ENCODE data around the gene CATSPERZ. TPM values are rescaled to one million over a fixed set of nuclear protein-coding genes. Genes with fewer than 3 reads are reported as not detected.

The CATSPERZ gene
- total and polyA plus RNA-seq, 2 of the 8 experiments (the other 6 are each of a cell fraction or from before 2014, with no cell fraction given) = 0.77 TPM; not detected in 1

- no peak overlapping the region for H3K23ac ChIP-seq (ENCODE audit: insufficient read length)
- no peak overlapping the region for H3K56ac ChIP-seq (replicated peaks; ENCODE audit: insufficient read length, low read depth, low read length)
- 93% methylated on average over 16 of the region's 18 CpGs; no CpG with 5 or more reads in 1 of the 2 experiments for WGBS, 2 experiments (ENCODE audit: extremely low coverage in 1 of 2, insufficient coverage in 1 of 2, insufficient read length in 1 of 2, insufficient replicate concordance in 2 of 2, low coverage in 1 of 2, low lambda C conversion rate in 2 of 2, missing lambda C conversion rate in 1 of 2)
- no peak overlapping the region for H4K5ac ChIP-seq (ENCODE audit: insufficient read length, low read depth, low read length)
- no peak overlapping the region for H2BK15ac ChIP-seq (ENCODE audit: low read length)
- H4K20me1 ChIP-seq (replicated peaks in 1 of 2; ENCODE audit: control insufficient read depth in 1 of 2, insufficient read depth in 2 of 2, low read length in 2 of 2) = peaks cover 8 to 21% of the 10 kb centered on the region in 2 experiments
- no peak overlapping the region for H3K9ac ChIP-seq (replicated peaks in 1 of 4; ENCODE audit: extremely low read depth in 1 of 4, low read depth in 3 of 4, low read length in 3 of 4)
- H2AK5ac ChIP-seq (ENCODE audit: low read depth, low read length) = no peak overlapping the region
- no peak overlapping the region for H3K4me3 ChIP-seq (ENCODE audit: extremely low read depth in 1 of 4, insufficient read depth in 2 of 4, low read depth in 3 of 4, low read length in 4 of 4)
- peaks cover 20 to 82% (median 38%) of the 10 kb centered on the region in 4 experiments for H3K36me3 ChIP-seq (ENCODE audit: control insufficient read depth in 2 of 4, insufficient read depth in 4 of 4, low read length in 3 of 4)
- H3K18ac ChIP-seq (ENCODE audit: extremely low read depth, low read length) = no peak overlapping the region
- ChIA-PET CTCF (ENCODE audit: partially characterized antibody) (interaction anchor here (0.7 to 7.9 kb wide), 6 partner anchors 6 to 55 kb away, joined by 3 to 62 read pairs (median 6); partner anchors contain the start of genes CATSPERZ and FERMT3), POLR2A (ENCODE audit: partially characterized antibody) (interaction anchor here (1.2 to 11.9 kb wide), 5 partner anchors 5 to 39 kb away, joined by 3 to 352 read pairs (median 4); partner anchors contain the start of genes CATSPERZ, FKBP2, PLCB3 and PPP1R14B)
- H3K4me1 ChIP-seq (replicated peaks in 1 of 4; ENCODE audit: control insufficient read depth in 3 of 4, insufficient read depth in 4 of 4, low read length in 3 of 4) = no peaks in the 10 kb centered on the region; a peak in 3 of 7 replicates
- no peak overlapping the region for H2BK120ac ChIP-seq (replicated peaks; ENCODE audit: low read depth, low read length)
- no peak overlapping the region for H4K91ac ChIP-seq (replicated peaks; ENCODE audit: insufficient read length, low read length)
- no peak overlapping the region for H3K4me2 ChIP-seq (ENCODE audit: insufficient read depth in 1 of 2, low read depth in 2 of 2, low read length in 2 of 2)
- H3K14ac ChIP-seq (ENCODE audit: insufficient read length) = no peak overlapping the region
- no peak overlapping the region for H2BK12ac ChIP-seq (ENCODE audit: low read depth, low read length)
- H2AFZ ChIP-seq (ENCODE audit: low read length) = no peak overlapping the region
- no peak overlapping the region for H4K8ac ChIP-seq (ENCODE audit: extremely low read depth, insufficient read depth, low read length)
- no peak overlapping the region for H3K4ac ChIP-seq (replicated peaks; ENCODE audit: insufficient read length, low read depth, low read length)
- no peaks in the 10 kb centered on the region for H3K79me1 ChIP-seq (ENCODE audit: low read depth, low read length)
- H3K79me2 ChIP-seq (ENCODE audit: control insufficient read depth in 1 of 2, insufficient read depth in 2 of 2, low read length in 2 of 2) = no peaks in the 10 kb centered on the region
- H3K27me3 ChIP-seq (replicated peaks in 1 of 4; ENCODE audit: control insufficient read depth in 3 of 4, extremely low read depth in 1 of 4, insufficient read depth in 3 of 4, low read length in 3 of 4) = no peaks in the 10 kb centered on the region
- FAIRE-seq (no peak), DNase-seq (ENCODE audit: low read depth in 1 of 2, low spot score in 2 of 2) (no peak)
- H3K27ac ChIP-seq (ENCODE audit: low read depth, low read length) = no peak overlapping the region
- TF ChIP-seq BCL11A (IDR thresholded peaks at IDR 0.05; ENCODE audit: low read depth in 2 of 2, low read length in 2 of 2) (no peak), POLR2AphosphoS5 (IDR thresholded peaks at IDR 0.05; ENCODE audit: low read depth, low read length) (no peak)
- H2BK20ac ChIP-seq (ENCODE audit: low read length) = no peak overlapping the region
- no peaks in the 10 kb centered on the region for H3K23me2 ChIP-seq (ENCODE audit: low read depth, low read length)
- H3K9me3 ChIP-seq (ENCODE audit: insufficient read depth in 2 of 2, low read depth in 1 of 2, low read length in 1 of 2) = no peaks in the 10 kb centered on the region
- no peak overlapping the region for H2BK5ac ChIP-seq (ENCODE audit: low read depth, low read length)
These were observed 38.5 kb upstream of the CATSPERZ start for GRCh38 chr11:64261556-64262080.
